HUES64 (cell line): Measurements from ENCODE around the gene AKAP13.
"Not testable (repeated sequence)": the region's sequence is repeated elsewhere in the genome, so short reads cannot be mapped to it uniquely, and the experiment has no call there.

Experiments
- H3K27ac ChIP-seq: 2 replicates; pipeline ENCODE4 v1.7.0; 2013; ENCODE audit warnings: low read depth, low read length, inconsistent platforms
- H3K27me3 ChIP-seq: 2 replicates; pipeline ENCODE4 v1.6.1; 2013; ENCODE audit warnings: mild to moderate bottlenecking, low read length; ENCODE audit not compliant: insufficient read depth
- H3K36me3 ChIP-seq: 2 replicates; pipeline ENCODE4 v1.6.1; 2013; ENCODE audit warnings: mild to moderate bottlenecking, low read length; ENCODE audit not compliant: insufficient read depth
- H3K4me1 ChIP-seq: 2 replicates; pipeline ENCODE4 v1.6.1; 2013; ENCODE audit warnings: mild to moderate bottlenecking, low read length, moderate library complexity; ENCODE audit not compliant: insufficient read depth
- H3K4me3 ChIP-seq: 2 replicates; pipeline ENCODE4 v1.5.1; 2013; ENCODE audit warnings: mild to moderate bottlenecking, low read length, moderate library complexity
- H3K9ac ChIP-seq: 2 replicates; pipeline ENCODE4 v1.6.1; 2013; ENCODE audit warnings: mild to moderate bottlenecking, low read depth, low read length
- H3K9me3 ChIP-seq: 2 replicates; pipeline ENCODE4 v1.6.1; 2013; ENCODE audit warnings: low read depth, low read length; ENCODE audit not compliant: insufficient read depth
- WGBS: fragments of 150-250, 120-280 bp; methylation state at CpG from one replicate; pipeline ENCODE4 v1.1.7; 2013; ENCODE audit warnings: missing lambda C conversion rate; 5-methylcytosine and 5-hydroxymethylcytosine counted together

AKAP13 gene

DNA sequence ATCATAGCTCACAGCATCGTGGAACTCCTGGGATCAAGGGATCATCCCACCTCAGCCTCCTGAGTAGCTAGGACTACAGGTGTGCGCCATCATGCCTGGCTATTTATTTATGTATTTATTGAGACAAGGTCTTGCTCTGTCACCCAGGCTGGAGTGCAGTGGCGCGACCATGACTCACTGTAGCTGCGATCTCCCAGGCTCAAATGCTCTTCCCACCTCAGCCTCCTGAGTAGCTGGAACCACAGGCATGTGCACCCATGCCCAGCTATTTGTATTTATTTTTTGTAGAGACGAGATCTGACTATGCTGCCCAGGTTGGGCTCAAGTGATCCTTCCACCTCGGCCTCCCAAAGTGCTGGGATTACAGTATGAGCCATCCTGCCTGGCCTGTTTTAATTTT lies 107.4 kb downstream of the AKAP13 start:
- H3K4me1 ChIP-seq, H3K9me3 ChIP-seq, H3K27me3 ChIP-seq, H3K9ac ChIP-seq, H3K36me3 ChIP-seq, H3K27ac ChIP-seq, H3K4me3 ChIP-seq: not testable (repeated sequence)
- 95% methylated on average over 7 of the region's 7 CpGs for WGBS

DNA sequence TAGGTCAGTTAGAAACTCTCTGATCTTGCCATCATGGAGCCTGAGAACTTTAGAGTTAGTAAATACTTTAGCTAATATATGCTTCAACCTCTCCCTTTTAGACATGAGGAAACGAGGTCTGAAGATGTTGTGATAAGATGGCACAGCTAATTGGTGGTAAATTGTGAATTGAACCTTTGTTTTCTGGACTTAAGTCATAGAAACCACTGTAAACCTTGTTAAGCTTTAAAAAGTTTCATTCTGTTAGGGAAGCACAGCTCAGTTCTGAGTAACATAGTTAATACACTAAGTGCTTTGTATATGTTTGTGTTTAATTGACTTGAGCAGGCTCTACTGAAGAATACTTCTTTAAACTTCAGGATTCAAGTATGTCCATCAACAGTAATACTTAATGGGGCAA lies 108.6 kb downstream of the AKAP13 start:
- WGBS: 91% methylated on average over 1 of the region's 1 CpG
- Histone ChIP-seq H3K9ac (no peak overlapping the region), H3K27me3 (no peaks in the 10 kb centered on the region), H3K4me1 (peaks cover 4% of the 10 kb centered on the region; the same call in 1 of the 2 replicates), H3K27ac (no peak overlapping the region), H3K4me3 (no peak overlapping the region), H3K9me3 (no peaks in the 10 kb centered on the region), H3K36me3 (0 out of 2 replicates have a peak, but pooled peaks cover 7% of the 10 kb centered on the region)

GRCh38 chr15:85489773-85490493 lies 109.5 kb downstream of the AKAP13 start:
- Histone ChIP-seq H3K4me3 (no peak overlapping the region), H3K27ac (no peak overlapping the region), H3K4me1 (peaks cover 9% of the 10 kb centered on the region; the same call in 1 of the 2 replicates), H3K36me3 (0 out of 2 replicates have a peak, but pooled peaks cover 7% of the 10 kb centered on the region), H3K9ac (no peak overlapping the region), H3K9me3 (no peaks in the 10 kb centered on the region), H3K27me3 (no peaks in the 10 kb centered on the region)
- WGBS: 93% methylated on average over 3 of the region's 3 CpGs

- Histone ChIP-seq H3K27me3 (no peaks in the 10 kb centered on the region), H3K27ac (no peak overlapping the region), H3K4me3 (no peak overlapping the region), H3K36me3 (0 out of 2 replicates have a peak, but pooled peaks cover 7% of the 10 kb centered on the region), H3K9ac (no peak overlapping the region), H3K9me3 (no peaks in the 10 kb centered on the region), H3K4me1 (peaks cover 15% of the 10 kb centered on the region)
- 87% methylated on average over 1 of the region's 1 CpG for WGBS
Observed at GRCh38 chr15:85490856-85491255, 110.5 kb downstream of the AKAP13 start.

DNA sequence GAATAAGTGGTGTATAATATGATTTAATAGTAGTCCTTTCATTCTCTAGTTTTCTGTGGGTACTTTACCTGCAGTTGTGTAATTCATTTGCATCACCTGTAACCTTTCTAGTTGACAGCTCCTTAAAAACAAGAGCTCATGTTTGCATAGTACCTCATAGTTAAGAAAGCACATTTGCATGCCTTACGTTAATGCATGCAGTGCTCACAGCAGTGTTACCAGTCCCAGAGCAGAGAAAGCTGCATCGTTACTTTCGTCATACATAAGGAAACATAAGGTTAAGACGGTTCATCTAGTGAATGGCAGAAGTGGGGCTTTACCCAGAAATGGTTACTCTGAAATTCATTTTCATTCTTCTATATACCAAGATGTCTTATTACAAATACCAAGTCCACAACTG lies 111.3 kb downstream of the AKAP13 start:
- H3K9me3 ChIP-seq: no peaks in the 10 kb centered on the region
- no peak overlapping the region for H3K4me3 ChIP-seq
- no peak overlapping the region for H3K27ac ChIP-seq
- peaks cover 23% of the 10 kb centered on the region for H3K4me1 ChIP-seq
- WGBS: 78% methylated on average over 4 of the region's 4 CpGs
- H3K36me3 ChIP-seq: 0 out of 2 replicates have a peak, but pooled peaks cover 7% of the 10 kb centered on the region
- no peak overlapping the region for H3K9ac ChIP-seq
- H3K27me3 ChIP-seq: no peaks in the 10 kb centered on the region

- Histone ChIP-seq H3K4me1 (peaks cover 30% of the 10 kb centered on the region), H3K4me3 (no peak overlapping the region), H3K9ac (no peak overlapping the region)
Observed at GRCh38 chr15:85492406-85492805, 112.0 kb downstream of the AKAP13 start.

GRCh38 chr15:85493260-85493659 lies 112.9 kb downstream of the AKAP13 start:
- no peaks in the 10 kb centered on the region for H3K36me3 ChIP-seq
- no peaks in the 10 kb centered on the region for H3K9me3 ChIP-seq
- no peaks in the 10 kb centered on the region for H3K27me3 ChIP-seq
- peaks cover 35% of the 10 kb centered on the region for H3K4me1 ChIP-seq
- H3K9ac ChIP-seq: no peak overlapping the region
- 100% methylated on average over 1 of the region's 1 CpG for WGBS
- H3K4me3 ChIP-seq: no peak overlapping the region
- no peak overlapping the region for H3K27ac ChIP-seq

More at GRCh38 chr15:85492406-85492805, 112.0 kb downstream of the AKAP13 start:
- H3K9me3 ChIP-seq: no peaks in the 10 kb centered on the region
- H3K36me3 ChIP-seq: 0 out of 2 replicates have a peak, but pooled peaks cover 3% of the 10 kb centered on the region
- H3K27ac ChIP-seq: no peak overlapping the region
- H3K27me3 ChIP-seq: no peaks in the 10 kb centered on the region

DNA sequence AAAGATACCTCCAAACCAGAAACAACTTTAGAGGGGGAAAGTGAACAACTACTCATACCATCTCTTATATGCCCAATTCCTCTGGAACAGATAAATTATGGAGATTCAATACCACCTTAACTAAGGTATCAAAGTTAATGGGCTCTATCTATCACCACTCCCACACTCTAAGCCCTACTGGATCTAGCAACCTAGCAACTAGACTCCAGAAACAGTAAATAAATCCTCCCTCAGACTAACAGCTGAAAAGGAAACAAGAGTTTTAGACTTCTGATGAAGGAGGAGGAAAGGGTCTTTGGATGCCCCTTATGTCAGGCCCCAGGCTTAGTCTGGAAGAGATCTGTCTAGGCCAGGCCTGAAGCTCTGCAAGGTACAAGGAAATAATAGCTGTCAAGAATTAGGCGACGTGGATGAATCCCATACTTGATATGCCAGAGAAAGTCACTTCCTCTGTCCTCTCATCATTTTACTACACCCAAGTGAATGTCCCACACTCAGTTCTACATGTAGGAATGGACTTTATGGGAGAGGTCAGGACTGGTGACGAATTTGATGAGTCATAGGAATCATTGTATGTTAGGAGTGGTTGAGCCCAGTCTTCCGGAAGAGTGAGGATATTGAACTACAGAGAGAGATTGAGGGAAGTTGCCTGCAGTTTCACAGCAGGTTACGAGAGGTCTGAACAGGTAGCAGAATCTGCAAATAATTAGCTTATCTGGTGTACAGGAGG lies 113.8 kb downstream of the AKAP13 start:
- Histone ChIP-seq H3K9ac (no peak overlapping the region), H3K36me3 (no peaks in the 10 kb centered on the region), H3K27me3 (no peaks in the 10 kb centered on the region), H3K4me3 (no peak overlapping the region), H3K9me3 (no peaks in the 10 kb centered on the region), H3K27ac (no peak overlapping the region), H3K4me1 (peaks cover 45% of the 10 kb centered on the region)
- WGBS: 91% methylated on average over 5 of the region's 5 CpGs

- Histone ChIP-seq H3K4me3 (no peak overlapping the region), H3K9me3 (no peaks in the 10 kb centered on the region), H3K36me3 (no peaks in the 10 kb centered on the region), H3K27me3 (no peaks in the 10 kb centered on the region), H3K27ac (no peak overlapping the region), H3K9ac (no peak overlapping the region), H3K4me1 (peaks cover 52% of the 10 kb centered on the region)
- WGBS: 84% methylated on average over 3 of the region's 3 CpGs
Observed at GRCh38 chr15:85495096-85495495, 114.7 kb downstream of the AKAP13 start.

GRCh38 chr15:85495544-85495943 lies 115.1 kb downstream of the AKAP13 start:
- H3K4me3 ChIP-seq: no peak overlapping the region
- no peak overlapping the region for H3K9ac ChIP-seq
- H3K27me3 ChIP-seq: no peaks in the 10 kb centered on the region
- WGBS: 67% methylated on average over 1 of the region's 2 CpGs
- no peaks in the 10 kb centered on the region for H3K9me3 ChIP-seq
- no peaks in the 10 kb centered on the region for H3K36me3 ChIP-seq
- H3K27ac ChIP-seq: no peak overlapping the region
- peaks cover 57% of the 10 kb centered on the region for H3K4me1 ChIP-seq

GRCh38 chr15:85496151-85496550 lies 115.7 kb downstream of the AKAP13 start:
- H3K4me3 ChIP-seq: no peak overlapping the region
- WGBS: 86% methylated on average over 6 of the region's 8 CpGs
- H3K4me1 ChIP-seq: peaks cover 58% of the 10 kb centered on the region
- no peak overlapping the region for H3K9ac ChIP-seq
- H3K9me3 ChIP-seq: no peaks in the 10 kb centered on the region
- no peaks in the 10 kb centered on the region for H3K27me3 ChIP-seq
- no peaks in the 10 kb centered on the region for H3K36me3 ChIP-seq
- no peak overlapping the region for H3K27ac ChIP-seq
